Esophagus squamous epithelium (tissue), 5 donors: ENCODE results near the gene PTPRN2. TPM values are rescaled to one million over a fixed set of nuclear protein-coding genes. Genes with fewer than 3 reads are reported as not detected.
"Not testable (repeated sequence)": the region's sequence is repeated elsewhere in the genome, so short reads cannot be mapped to it uniquely, and the experiment has no call there.

Experiments used
- DNase-seq: peaks from one replicate; lab custom pipeline; 2025; lab: John Stamatoyannopoulos, UW
- H3K27ac ChIP-seq, 4 donors: fragments of 200-600 bp; sonication (generic); one replicate each; pipeline ENCODE4 v1.5.1; 2016 to 2019; ENCODE audit warnings: mild to moderate bottlenecking in 1 of 4
- H3K27me3 ChIP-seq, 4 donors: fragments of 200-600 bp; sonication (generic); 1 replicate in 3 of 4; 2 replicates in 1 of 4; pipeline versions ENCODE4 v1.5.1 to v1.6.0; 2017 to 2021; ENCODE audit warnings: antibody characterized with exemption in 1 of 4
- H3K36me3 ChIP-seq, 3 donors: fragments of 200-600 bp; sonication (generic); one replicate each; pipeline ENCODE4 v1.5.1; 2016 to 2019
- H3K4me1 ChIP-seq, 3 donors: fragments of 200-600 bp; sonication (generic); one replicate each; pipeline ENCODE4 v1.5.1; 2017 to 2019
- H3K4me3 ChIP-seq, 4 donors: fragments of 200-600 bp; sonication (generic); 1 replicate in 3 of 4; 2 replicates in 1 of 4; pipeline ENCODE4 v1.5.1; 2016 to 2019; ENCODE audit warnings: mild to moderate bottlenecking in 2 of 4, moderate library complexity in 1 of 4
- H3K9me3 ChIP-seq, 3 donors: fragments of 200-600 bp; sonication (generic); one replicate each; pipeline ENCODE4 v1.5.1; 2016 to 2019
- CTCF ChIP-seq, 6 experiments: fragments of 450-650 bp in 4 of 6; fragments of 200-600 bp in 2 of 6; sonication (generic) in 2 of 6; IDR thresholded peaks; one replicate each; pipeline ENCODE4 v1.5.1; 2016 to 2019; ENCODE audit warnings: antibody characterized with exemption in 6 of 6, mild to moderate bottlenecking in 4 of 6, moderate library complexity in 4 of 6
- POLR2A ChIP-seq, 4 donors: fragments of 450-650 bp; IDR thresholded peaks; one replicate each; pipeline ENCODE4 v1.6.1; 2017; ENCODE audit warnings: antibody characterized with exemption in 4 of 4, mild to moderate bottlenecking in 4 of 4, moderate library complexity in 3 of 4
- WGBS, 2 donors: methylation state at CpG; one replicate each; pipeline ENCODE4 v1.1.5; 2018; 5-methylcytosine and 5-hydroxymethylcytosine counted together
- intact Hi-C: fragments of 100-400 bp; cut with DNase I; formaldehyde crosslinking; loops from one replicate; pipeline ENCODE4 v1.15.0; 2022
- total RNA-seq, 4 donors: library from RNA; depleted of rRNA; stranded (reverse); fragments of >200 nt; gene quantifications; one replicate each; pipeline ENCODE4 v1.1.0, GENCODE V29; 2016
- donor health status: DM: yes; HTN: yes; CAD: no.

Gene PTPRN2
- total RNA-seq, 4 donors from 2014 or later: 0.38 to 2.7 (median 1.0) TPM

DNA sequence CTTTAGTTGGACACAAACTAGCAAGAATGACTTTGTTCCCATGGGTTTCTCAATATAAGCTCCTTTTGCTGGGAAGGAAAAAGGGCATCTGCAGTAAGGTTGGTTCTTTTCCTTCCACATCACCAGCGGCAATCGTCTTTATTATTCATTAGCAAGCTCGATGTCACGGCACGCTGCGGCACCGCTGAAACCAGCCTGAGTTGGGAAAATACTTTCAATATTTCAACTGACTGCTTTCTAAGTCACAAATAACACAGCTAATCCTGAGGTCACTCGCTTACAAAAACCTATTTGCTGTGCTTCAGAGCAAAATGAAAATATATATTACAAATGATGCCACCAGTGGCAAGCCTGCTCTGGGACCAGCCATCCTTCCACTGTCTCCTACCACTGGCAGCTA, 665.0 kb downstream of the PTPRN2 start:
- DNase-seq: no peak
- intact Hi-C loops: no loop called here

DNA sequence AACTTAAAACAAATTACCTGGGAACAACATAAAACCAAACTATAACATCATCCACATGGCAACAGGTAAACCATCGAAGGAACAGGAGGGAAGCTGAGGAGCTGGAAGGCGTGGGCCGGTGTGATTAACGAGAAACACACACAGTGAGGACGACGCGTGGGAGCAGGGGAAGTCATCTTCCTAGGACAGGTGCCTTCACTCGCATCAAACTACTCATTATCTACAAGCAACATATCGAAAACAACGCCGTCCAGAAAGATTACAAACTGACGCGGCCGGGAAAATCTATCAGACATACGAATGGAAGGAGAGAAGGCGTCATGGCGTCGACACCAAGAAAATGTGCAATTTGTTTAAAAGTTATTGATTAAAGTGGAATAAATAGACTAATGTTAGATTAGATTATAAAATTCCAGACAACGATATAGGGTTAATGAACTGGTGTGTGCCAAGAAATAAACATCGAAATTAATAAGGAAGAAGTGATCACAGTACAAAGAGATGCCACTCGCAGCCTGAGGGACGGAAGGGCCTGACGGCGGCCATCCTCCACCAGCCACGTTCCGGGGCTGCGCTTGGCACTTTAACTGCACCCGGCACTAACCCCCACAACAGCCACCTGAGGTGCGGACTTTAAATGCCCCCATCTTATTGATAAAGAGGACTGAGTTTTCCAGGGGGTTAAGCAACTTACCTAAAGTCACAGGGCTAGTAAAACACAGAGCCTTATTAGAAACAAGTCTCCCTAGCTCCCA, 669.1 kb downstream of the PTPRN2 start:
- Histone ChIP-seq H3K4me3 (no peak overlapping the region), H3K9me3 (peaks cover 0 to 4% (median 0%) of the 10 kb centered on the region in 3 donors), H3K4me1 (no peaks in the 10 kb centered on the region), H3K27me3 (no peaks in the 10 kb centered on the region), H3K36me3 (no peaks in the 10 kb centered on the region), H3K27ac (no peak overlapping the region)
- 91 to 92% methylated on average over 28 to 29 of the region's 29 CpGs for WGBS, 2 donors
- intact Hi-C loops: no loop called here
- DNase-seq: no peak
- TF ChIP-seq CTCF (IDR thresholded peaks at IDR 0.05): no peak
- no peak for TF ChIP-seq POLR2A (IDR thresholded peaks at IDR 0.05)

More for the DNA sequence above, 665.0 kb downstream of the PTPRN2 start:
- Histone ChIP-seq H3K9me3 (no peaks in the 10 kb centered on the region), H3K36me3 (no peaks in the 10 kb centered on the region), H3K27ac (no peak overlapping the region), H3K4me3 (no peak overlapping the region), H3K4me1 (no peaks in the 10 kb centered on the region), H3K27me3 (no peaks in the 10 kb centered on the region)
- TF ChIP-seq CTCF (IDR thresholded peaks at IDR 0.05) (no peak), POLR2A (IDR thresholded peaks at IDR 0.05) (no peak)
- 79 to 90% methylated on average over 8 of the region's 8 CpGs for WGBS, 2 donors

DNA sequence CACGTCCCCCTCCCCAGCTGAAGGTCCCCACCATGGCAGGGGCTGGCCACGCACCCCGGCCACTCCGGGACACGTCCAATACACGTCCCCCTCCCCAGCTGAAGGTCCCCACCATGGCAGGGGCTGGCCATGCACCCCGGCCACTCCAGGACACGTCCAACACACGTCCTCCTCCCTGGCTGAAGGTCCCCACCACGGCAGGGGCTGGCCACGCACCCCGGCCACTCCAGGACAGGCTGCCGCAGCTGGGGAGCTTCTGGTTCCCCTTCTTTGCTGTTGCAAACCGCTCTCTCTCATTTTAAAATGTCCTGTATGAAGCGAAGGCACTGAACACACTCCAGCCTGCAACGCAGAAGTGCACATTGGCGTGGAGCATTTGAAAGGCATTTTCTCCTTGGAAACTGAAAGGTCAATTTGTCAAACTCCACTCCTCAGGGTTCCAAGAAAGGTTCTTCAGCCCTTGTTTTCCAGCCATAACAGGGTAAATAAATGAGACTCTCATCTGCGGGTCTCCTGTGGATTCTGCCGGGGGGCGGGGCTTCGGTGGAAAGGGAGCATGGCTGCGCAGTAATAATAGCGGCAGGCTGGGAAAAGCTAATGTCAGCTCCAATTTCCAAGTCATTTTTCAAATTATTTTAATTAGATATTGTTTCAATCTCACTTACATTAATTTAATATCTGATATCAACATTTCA, 670.5 kb downstream of the PTPRN2 start:
- WGBS, 2 donors: 89 to 90% methylated on average over 11 of the region's 23 CpGs
- Histone ChIP-seq H3K27ac (no peak overlapping the region), H3K9me3 (peaks cover 0 to 4% (median 0%) of the 10 kb centered on the region in 3 donors), H3K4me1 (no peaks in the 10 kb centered on the region), H3K27me3 (no peaks in the 10 kb centered on the region), H3K36me3 (no peaks in the 10 kb centered on the region), H3K4me3 (no peak overlapping the region)
- TF ChIP-seq CTCF (IDR thresholded peaks at IDR 0.05): no peak
- no peak for TF ChIP-seq POLR2A (IDR thresholded peaks at IDR 0.05)
- no peak for DNase-seq
- intact Hi-C loops: no loop called here

GRCh38 chr7:157910446-157910845, 677.2 kb downstream of the PTPRN2 start:
- Histone ChIP-seq H3K27me3 (no peaks in the 10 kb centered on the region), H3K9me3 (peaks cover 0 to 4% (median 0%) of the 10 kb centered on the region in 3 donors), H3K4me3 (no peak overlapping the region), H3K27ac (no peak overlapping the region), H3K4me1 (peaks cover 0 to 10% (median 7%) of the 10 kb centered on the region in 3 donors), H3K36me3 (no peaks in the 10 kb centered on the region)
- TF ChIP-seq CTCF (IDR thresholded peaks at IDR 0.05) (no peak), POLR2A (IDR thresholded peaks at IDR 0.05) (no peak)
- no peak for DNase-seq
- intact Hi-C loops: no loop called here
- 89 to 94% methylated on average over 18 to 35 of the region's 35 CpGs for WGBS, 2 donors

- H3K27me3 ChIP-seq, DNase-seq, H3K27ac ChIP-seq, H3K36me3 ChIP-seq, intact Hi-C loops, H3K4me3 ChIP-seq, H3K9me3 ChIP-seq: not testable (repeated sequence)
- H3K4me1 ChIP-seq: peaks cover 0 to 14% (median 7%) of the 10 kb centered on the region in 3 donors
- 93 to 97% methylated on average over 24 to 39 of the region's 43 CpGs for WGBS, 2 donors
These were observed 677.6 kb downstream of the PTPRN2 start for GRCh38 chr7:157910045-157910444.
